NCI-H748 treated with DMSO at 0.1 percent for 48 hours (cell line): ENCODE data around the gene SLC37A3.
A peak's percentile ranks its signal among the peaks of the same experiment; 100 is the strongest.
"Not testable (repeated sequence)": the region's sequence is repeated elsewhere in the genome, so short reads cannot be mapped to it uniquely, and the experiment has no call there.

ENCODE experiments used
- DNase-seq: peaks from one replicate; lab custom pipeline; 2025; lab: John Stamatoyannopoulos, UW

The SLC37A3 gene

GRCh38 chr7:140397784-140398750, at the start of gene SLC37A3:
TSS of gene SLC37A3 (minus strand) at chr7:140398530. CDS start at chr7:140382526, 16,004 bp downstream.
- peak; percentile 67 for DNase-seq

GRCh38 chr7:140447841-140448240, 49.5 kb upstream of the SLC37A3 start:
- DNase-seq = no peak

- no peak for DNase-seq
Measured at GRCh38 chr7:140446467-140446866, 48.1 kb upstream of the SLC37A3 start.

- no peak for DNase-seq
Measured at GRCh38 chr7:140441519-140441918, 43.2 kb upstream of the SLC37A3 start.

GRCh38 chr7:140440593-140440992, 42.3 kb upstream of the SLC37A3 start:
- DNase-seq = no peak

GRCh38 chr7:140439359-140439758, 41.0 kb upstream of the SLC37A3 start:
- no peak for DNase-seq

- DNase-seq = no peak
Measured at GRCh38 chr7:140435252-140435895, 37.0 kb upstream of the SLC37A3 start.

GRCh38 chr7:140433396-140433795, 35.1 kb upstream of the SLC37A3 start:
- DNase-seq = no peak

- DNase-seq = no peak
Measured at GRCh38 chr7:140426130-140426529, 27.8 kb upstream of the SLC37A3 start.

- no peak for DNase-seq
Measured at GRCh38 chr7:140425718-140426117, 27.4 kb upstream of the SLC37A3 start.

GRCh38 chr7:140423501-140423900, 25.2 kb upstream of the SLC37A3 start:
- no peak for DNase-seq

GRCh38 chr7:140421521-140421920, 23.2 kb upstream of the SLC37A3 start:
- DNase-seq = no peak

GRCh38 chr7:140418653-140419052, 20.3 kb upstream of the SLC37A3 start:
- DNase-seq = no peak

- not testable (repeated sequence) for DNase-seq
Measured at GRCh38 chr7:140418156-140418472, 19.8 kb upstream of the SLC37A3 start.

- DNase-seq = peak; percentile 93
Measured at GRCh38 chr7:140417456-140418155, 19.3 kb upstream of the SLC37A3 start.

GRCh38 chr7:140416560-140416959, 18.2 kb upstream of the SLC37A3 start:
- DNase-seq = no peak

GRCh38 chr7:140415816-140416215, 17.5 kb upstream of the SLC37A3 start:
- DNase-seq = not testable (repeated sequence)

GRCh38 chr7:140415361-140415760, 17.0 kb upstream of the SLC37A3 start:
- no peak for DNase-seq

GRCh38 chr7:140404565-140405065, 6.3 kb upstream of the SLC37A3 start:
- peak; percentile 49 for DNase-seq

GRCh38 chr7:140403878-140404564, 5.7 kb upstream of the SLC37A3 start, which contains the start of gene RAB19:
TSS of gene RAB19 (plus strand) at chr7:140404058. CDS start at chr7:140407647, 3,589 bp downstream.
- peak; percentile 54 for DNase-seq

- DNase-seq = no peak
Measured at GRCh38 chr7:140402178-140402835, 4.0 kb upstream of the SLC37A3 start.
